ENCODE data around the gene NSG1. TPM values are rescaled to one million over a fixed set of nuclear protein-coding genes. Genes with fewer than 3 reads are reported as not detected.

NSG1 gene
- total and polyA plus RNA-seq, 2 of the 8 experiments (the other 6 are each of a cell fraction or from before 2014, with no cell fraction given): 35.7 to 61.4 TPM

DNA sequence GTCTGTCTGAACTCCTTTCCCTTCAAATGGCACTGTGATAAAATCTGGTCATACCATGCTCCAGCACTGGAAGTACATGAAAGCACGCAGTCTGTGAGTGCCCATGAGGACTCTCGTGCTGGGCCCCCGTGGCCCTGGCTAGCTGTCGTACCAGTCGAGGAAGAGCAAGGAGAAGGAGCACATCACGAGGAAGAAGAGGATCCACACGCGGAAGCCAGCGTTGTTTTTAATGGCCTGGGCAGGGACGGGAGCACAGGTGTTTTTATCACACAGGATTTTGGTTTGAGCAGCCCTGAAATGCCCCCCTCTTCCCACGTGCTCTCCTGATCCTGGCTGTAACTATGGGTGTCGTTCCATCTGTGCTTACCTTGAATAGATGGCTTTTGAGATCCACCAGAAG is 33.0 kb downstream of the NSG1 start:
- 86% methylated on average over 12 of the region's 12 CpGs; no CpG with 5 or more reads in 1 of the 2 experiments for WGBS, 2 experiments (ENCODE audit: extremely low coverage in 1 of 2, insufficient coverage in 1 of 2, insufficient read length in 1 of 2, insufficient replicate concordance in 2 of 2, low coverage in 1 of 2, low lambda C conversion rate in 2 of 2, missing lambda C conversion rate in 1 of 2)
- TF ChIP-seq RFX5 (IDR thresholded peaks at IDR 0.05; ENCODE audit: borderline replicate concordance, low read depth, low read length): no peak
- no peak for TF ChIP-seq CHD1 (IDR thresholded peaks at IDR 0.05; ENCODE audit: low read depth, low read length)
- no peak for TF ChIP-seq CHD2 (IDR thresholded peaks at IDR 0.05; ENCODE audit: low read length)
- TF ChIP-seq TAF7 (optimal IDR thresholded peaks at IDR 0.05; ENCODE audit: borderline replicate concordance, low read depth, low read length): no peak
- TF ChIP-seq, protein P1, sequence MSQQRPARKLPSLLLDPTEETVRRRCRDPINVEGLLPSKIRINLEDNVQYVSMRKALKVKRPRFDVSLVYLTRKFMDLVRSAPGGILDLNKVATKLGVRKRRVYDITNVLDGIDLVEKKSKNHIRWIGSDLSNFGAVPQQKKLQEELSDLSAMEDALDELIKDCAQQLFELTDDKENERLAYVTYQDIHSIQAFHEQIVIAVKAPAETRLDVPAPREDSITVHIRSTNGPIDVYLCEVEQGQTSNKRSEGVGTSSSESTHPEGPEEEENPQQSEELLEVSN (IDR thresholded peaks at IDR 0.05): no peak
- no peak for TF ChIP-seq TEAD4 (IDR thresholded peaks at IDR 0.05; ENCODE audit: low read depth, low read length)
- TF ChIP-seq SIRT6 (IDR thresholded peaks at IDR 0.05; ENCODE audit: low read length): no peak
- TF ChIP-seq CBX8 (IDR thresholded peaks at IDR 0.05; ENCODE audit: borderline replicate concordance, low read depth, low read length): no peak
- TF ChIP-seq ASH2L (IDR thresholded peaks at IDR 0.05; ENCODE audit: low read length): no peak
- no peak for TF ChIP-seq NANOG (IDR thresholded peaks at IDR 0.05; ENCODE audit: insufficient read depth, low read depth, low read length, poor library complexity, severe bottlenecking)
- no peak for TF ChIP-seq KDM1A (IDR thresholded peaks at IDR 0.05; ENCODE audit: borderline replicate concordance, low read length)
- Histone ChIP-seq H2BK12ac (ENCODE audit: low read depth, low read length) (no peak overlapping the region), H2BK20ac (ENCODE audit: low read length) (no peak overlapping the region), H2AFZ (ENCODE audit: low read length) (no peak overlapping the region), H2BK120ac (replicated peaks; ENCODE audit: low read depth, low read length) (no peak overlapping the region), H3K23ac (ENCODE audit: insufficient read length) (no peak overlapping the region), H2BK15ac (ENCODE audit: low read length) (no peak overlapping the region), H3K27me3 (replicated peaks in 1 of 4; ENCODE audit: control insufficient read depth in 3 of 4, extremely low read depth in 1 of 4, insufficient read depth in 3 of 4, low read length in 3 of 4) (no peaks in the 10 kb centered on the region), H3K4me1 (replicated peaks in 1 of 4; ENCODE audit: control insufficient read depth in 3 of 4, insufficient read depth in 4 of 4, low read length in 3 of 4) (peaks cover 7 to 20% (median 14%) of the 10 kb centered on the region in 4 experiments), H4K5ac (ENCODE audit: insufficient read length, low read depth, low read length) (no peak overlapping the region), H3K36me3 (ENCODE audit: control insufficient read depth in 2 of 4, insufficient read depth in 4 of 4, low read length in 3 of 4) (peaks cover 3 to 19% (median 13%) of the 10 kb centered on the region in 4 experiments; a peak in 6 of 8 replicates), H2AK5ac (ENCODE audit: low read depth, low read length) (no peak overlapping the region), H4K91ac (replicated peaks; ENCODE audit: insufficient read length, low read length) (no peak overlapping the region), H3K4me2 (ENCODE audit: insufficient read depth in 1 of 2, low read depth in 2 of 2, low read length in 2 of 2) (no peak overlapping the region), H3K9me3 (ENCODE audit: insufficient read depth in 2 of 2, low read depth in 1 of 2, low read length in 1 of 2) (peaks cover 4% of the 10 kb centered on the region in 2 experiments; a peak in 2 of 4 replicates), H3K56ac (replicated peaks; ENCODE audit: insufficient read length, low read depth, low read length) (no peak overlapping the region), H3K79me1 (ENCODE audit: low read depth, low read length) (no peaks in the 10 kb centered on the region; the same call in 1 of the 2 replicates), H3K27ac (ENCODE audit: low read depth, low read length) (no peak overlapping the region), H3K18ac (ENCODE audit: extremely low read depth, low read length) (no peak overlapping the region), H3K4ac (replicated peaks; ENCODE audit: insufficient read length, low read depth, low read length) (no peak overlapping the region), H3K4me3 (ENCODE audit: extremely low read depth in 1 of 4, insufficient read depth in 2 of 4, low read depth in 3 of 4, low read length in 4 of 4) (no peak overlapping the region), H3K23me2 (ENCODE audit: low read depth, low read length) (no peaks in the 10 kb centered on the region), H4K20me1 (replicated peaks in 1 of 2; ENCODE audit: control insufficient read depth in 1 of 2, insufficient read depth in 2 of 2, low read length in 2 of 2) (peaks cover 0 to 3% of the 10 kb centered on the region in 2 experiments), H3K9ac (replicated peaks in 1 of 4; ENCODE audit: extremely low read depth in 1 of 4, low read depth in 3 of 4, low read length in 3 of 4) (no peak overlapping the region), H2BK5ac (ENCODE audit: low read depth, low read length) (no peak overlapping the region), H3K79me2 (ENCODE audit: control insufficient read depth in 1 of 2, insufficient read depth in 2 of 2, low read length in 2 of 2) (no peaks in the 10 kb centered on the region), H4K8ac (ENCODE audit: extremely low read depth, insufficient read depth, low read length) (no peak overlapping the region), H3K14ac (ENCODE audit: insufficient read length) (no peak overlapping the region)
- FAIRE-seq (no peak), DNase-seq (ENCODE audit: low read depth in 1 of 2, low spot score in 2 of 2) (peak in 1 of 2 experiments; percentile 24)
- POLR2A ChIA-PET (ENCODE audit: partially characterized antibody): no interaction called here
- CTCF ChIA-PET (ENCODE audit: partially characterized antibody): interaction anchor here (1.7 to 2.1 kb wide), 2 partner anchors 9 to 11 kb away, joined by 5 to 22 read pairs; no protein-coding TSS in a partner anchor

All from H1 (cell line).